GM21717 (cell line): Measurements from ENCODE around the gene CPA2.
"Not testable (repeated sequence)": the region's sequence is repeated elsewhere in the genome, so short reads cannot be mapped to it uniquely, and the experiment has no call there.

ENCODE experiments used
- ATAC-seq: cut with Tn5 transposase; IDR thresholded peaks from one replicate; pipeline ENCODE4 v1.9.1; 2021; ENCODE audit warnings: mild to moderate bottlenecking, moderate library complexity; ENCODE audit not compliant: unreplicated experiment

CPA2 gene

DNA sequence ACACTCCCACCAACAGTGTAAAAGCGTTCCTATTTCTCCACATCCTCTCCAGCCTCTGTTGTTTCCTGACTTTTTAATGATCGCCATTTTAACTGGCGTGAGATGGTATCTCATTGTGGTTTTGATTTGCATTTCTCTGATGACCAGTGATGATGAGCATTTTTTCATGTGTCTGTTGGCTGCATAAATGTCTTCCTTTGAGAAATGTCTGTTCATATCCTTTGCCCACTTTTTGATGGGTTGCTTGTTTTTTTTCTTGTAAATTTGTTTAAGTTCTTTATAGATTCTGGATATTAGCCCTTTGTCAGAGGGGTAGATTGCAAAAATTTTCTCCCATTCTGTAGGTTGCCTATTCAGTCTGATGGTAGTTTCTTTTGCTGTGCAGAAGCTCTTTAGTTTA lies 17.0 kb upstream of the CPA2 start:
- ATAC-seq, result not testable (repeated sequence)

DNA sequence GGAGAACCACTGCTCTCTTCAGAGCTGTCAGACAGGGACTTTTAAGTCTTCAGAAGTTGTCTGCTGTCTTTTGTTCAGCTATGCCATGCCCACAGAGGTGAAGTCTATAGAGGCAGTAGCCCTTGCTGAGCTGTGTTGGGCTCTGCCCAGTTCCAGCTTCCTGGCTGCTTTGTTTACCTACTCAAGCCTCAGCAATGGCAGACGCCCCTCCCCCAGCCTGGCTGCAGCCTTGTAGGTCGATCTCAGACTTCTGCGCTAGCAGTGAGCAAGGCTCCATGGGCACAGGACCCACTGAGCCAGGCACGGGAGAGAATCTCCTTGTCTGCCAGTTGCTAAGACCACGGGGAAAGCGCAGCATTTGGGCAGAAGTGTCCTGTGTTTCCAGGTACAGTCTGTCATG lies 12.1 kb upstream of the CPA2 start:
- ATAC-seq, result no peak

DNA sequence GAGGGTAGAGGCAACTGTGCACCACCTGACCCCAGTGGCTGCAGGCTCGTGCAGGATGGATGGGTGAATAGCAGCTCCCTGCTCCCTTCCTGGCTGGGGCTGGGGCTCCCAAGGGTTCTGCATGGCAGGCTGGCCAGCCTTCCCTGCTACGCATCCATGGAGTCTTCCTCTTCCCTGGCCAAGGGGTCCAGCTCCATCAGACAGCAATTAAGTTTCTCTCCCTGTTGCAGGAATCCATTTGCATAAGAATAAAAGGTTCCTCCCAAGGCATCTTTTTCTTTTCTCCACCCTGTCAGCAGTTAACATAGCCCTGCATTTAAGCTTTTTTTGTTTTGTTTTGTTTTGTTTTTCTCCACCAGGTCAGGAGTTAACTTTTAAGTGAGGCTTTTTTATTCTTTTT lies 10.0 kb upstream of the CPA2 start:
- ATAC-seq, result no peak

DNA sequence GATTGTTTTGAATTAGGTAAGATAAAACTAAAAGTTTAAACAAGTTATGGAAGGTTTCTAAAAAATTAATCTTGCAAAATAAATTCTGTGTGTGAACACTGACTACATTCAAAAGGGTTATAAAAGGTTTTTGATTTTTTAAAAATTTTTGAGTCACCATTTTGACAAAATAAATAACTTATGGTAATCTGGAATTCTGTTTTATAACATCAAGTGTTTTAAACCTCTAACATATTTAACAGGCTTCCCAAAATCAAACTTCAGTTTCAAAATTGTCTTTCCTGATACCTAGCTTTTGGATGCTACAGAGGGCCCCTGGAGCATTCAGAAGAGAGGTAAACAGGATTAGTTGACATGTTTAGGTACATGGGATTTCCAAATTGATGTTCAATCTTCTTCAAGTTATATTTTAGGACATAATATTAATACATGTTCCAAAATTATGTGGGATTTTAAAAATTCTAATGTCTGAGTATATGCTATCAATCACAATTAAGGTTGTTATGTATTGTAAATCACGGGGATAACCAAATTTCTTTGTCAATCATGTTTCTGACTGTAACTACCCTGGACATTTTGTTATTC lies 8.1 kb upstream of the CPA2 start:
- no peak for ATAC-seq

DNA sequence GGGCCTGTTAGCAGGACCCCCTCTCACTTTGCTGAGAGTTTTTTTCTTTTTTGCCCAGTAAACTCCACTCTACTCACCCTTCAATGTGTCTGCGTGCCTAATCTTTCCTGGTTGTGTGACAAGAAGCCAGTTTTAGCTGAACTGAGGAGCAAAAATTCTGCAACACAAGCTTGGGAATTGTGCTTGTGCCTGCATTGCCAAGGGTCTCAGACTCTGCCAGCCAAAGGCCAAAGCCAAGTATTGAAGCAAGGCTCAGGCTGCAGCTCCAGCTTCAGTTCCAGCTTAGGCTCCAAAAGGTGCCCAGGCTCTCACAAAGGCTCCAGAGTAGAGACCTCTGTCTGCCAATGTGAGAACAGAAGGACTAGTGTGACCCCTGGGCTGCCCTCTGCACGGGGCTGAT lies 4.2 kb upstream of the CPA2 start:
- no peak for ATAC-seq

DNA sequence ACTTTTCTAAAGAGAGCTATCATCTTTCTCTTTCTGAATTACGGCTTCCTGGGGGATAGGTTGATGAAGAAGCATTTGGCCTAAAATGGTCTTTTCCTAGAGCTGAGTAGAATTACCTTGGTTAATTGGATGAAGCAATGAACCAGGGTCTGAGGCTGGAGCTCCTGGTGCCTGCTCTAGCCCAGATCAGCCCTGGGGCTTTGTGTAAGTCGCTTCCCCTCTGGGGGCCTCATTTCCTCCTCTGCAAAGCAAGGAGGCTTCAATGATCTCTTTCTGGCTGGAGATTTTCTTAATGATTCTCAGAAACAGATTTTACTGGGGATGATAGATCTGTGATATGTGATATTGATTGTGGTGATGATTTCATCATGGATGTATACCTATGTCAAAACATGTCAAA lies 3.5 kb upstream of the CPA2 start:
- ATAC-seq, result no peak

DNA sequence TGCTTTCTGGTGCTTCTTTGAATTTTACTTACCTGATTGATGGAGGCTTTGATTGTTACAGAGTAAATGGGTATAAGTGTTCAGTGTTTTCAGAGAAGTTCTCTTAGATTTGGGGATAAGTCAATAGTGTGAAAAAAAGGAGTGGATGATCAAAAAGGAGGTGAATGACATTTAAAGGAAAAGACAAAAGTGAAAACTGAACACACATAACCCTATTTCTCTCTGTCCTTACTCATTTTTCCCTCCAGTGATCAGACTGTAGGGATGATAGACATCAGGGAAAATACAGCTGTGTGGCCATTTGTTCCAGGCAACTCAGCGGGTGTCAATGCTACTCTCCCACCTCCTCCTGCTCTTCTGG lies 278 bp downstream of the CPA2 start:
- no peak for ATAC-seq

DNA sequence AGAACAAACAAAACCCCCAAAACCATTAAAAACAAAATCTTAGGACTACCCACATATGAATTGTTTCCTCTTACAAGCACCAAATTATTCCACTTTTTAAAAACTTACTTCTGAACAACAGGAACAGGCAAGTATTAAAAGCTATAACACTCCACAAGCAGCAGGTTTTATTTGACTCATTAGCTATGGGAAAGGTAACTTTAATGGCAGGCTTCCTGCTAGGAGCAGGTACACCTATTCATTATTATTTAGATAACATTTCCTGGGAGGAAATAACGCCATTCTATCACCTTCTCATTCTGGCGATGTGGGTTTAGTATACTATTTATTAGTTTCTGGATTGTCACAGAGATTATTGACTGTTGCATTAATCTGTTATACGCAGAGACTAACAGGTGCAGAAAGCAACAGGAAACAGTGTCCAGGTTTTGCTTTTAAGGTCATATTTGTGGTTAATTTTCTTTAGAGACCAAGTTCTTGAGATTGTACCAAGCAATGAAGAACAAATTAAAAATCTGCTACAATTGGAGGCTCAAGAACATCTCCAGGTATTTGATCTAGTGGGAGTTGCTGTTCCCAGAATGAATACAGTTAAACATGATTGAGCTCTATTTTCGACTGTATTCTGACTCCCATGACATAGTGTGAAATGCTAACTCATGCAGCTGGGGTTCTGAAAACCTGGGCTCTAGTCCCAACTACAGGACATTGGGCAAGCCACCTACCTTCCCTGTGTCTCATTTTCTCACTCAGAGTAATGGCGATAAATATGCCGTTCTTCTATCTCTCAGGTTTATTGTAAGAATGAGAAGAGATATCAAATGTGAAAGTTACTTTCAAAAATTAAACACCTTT lies 2.0 kb downstream of the CPA2 start:
- no peak for ATAC-seq

DNA sequence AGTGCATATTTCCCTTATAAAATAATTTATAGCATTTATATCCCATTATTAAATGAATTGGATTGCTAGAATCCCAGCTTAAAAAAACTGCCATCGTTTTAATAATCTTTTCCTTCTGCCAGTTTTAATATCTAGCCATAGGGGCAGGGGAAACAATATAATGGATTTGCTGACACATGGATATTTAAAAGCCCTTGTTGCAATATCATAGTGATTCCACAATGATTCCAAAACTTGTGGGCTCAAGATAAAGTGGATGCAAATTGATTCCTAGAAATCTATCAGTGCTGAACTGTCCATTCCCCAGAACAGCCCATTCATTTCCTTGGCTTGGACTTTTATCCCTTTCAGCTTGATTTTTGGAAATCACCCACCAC lies 2.6 kb downstream of the CPA2 start:
- no peak for ATAC-seq

DNA sequence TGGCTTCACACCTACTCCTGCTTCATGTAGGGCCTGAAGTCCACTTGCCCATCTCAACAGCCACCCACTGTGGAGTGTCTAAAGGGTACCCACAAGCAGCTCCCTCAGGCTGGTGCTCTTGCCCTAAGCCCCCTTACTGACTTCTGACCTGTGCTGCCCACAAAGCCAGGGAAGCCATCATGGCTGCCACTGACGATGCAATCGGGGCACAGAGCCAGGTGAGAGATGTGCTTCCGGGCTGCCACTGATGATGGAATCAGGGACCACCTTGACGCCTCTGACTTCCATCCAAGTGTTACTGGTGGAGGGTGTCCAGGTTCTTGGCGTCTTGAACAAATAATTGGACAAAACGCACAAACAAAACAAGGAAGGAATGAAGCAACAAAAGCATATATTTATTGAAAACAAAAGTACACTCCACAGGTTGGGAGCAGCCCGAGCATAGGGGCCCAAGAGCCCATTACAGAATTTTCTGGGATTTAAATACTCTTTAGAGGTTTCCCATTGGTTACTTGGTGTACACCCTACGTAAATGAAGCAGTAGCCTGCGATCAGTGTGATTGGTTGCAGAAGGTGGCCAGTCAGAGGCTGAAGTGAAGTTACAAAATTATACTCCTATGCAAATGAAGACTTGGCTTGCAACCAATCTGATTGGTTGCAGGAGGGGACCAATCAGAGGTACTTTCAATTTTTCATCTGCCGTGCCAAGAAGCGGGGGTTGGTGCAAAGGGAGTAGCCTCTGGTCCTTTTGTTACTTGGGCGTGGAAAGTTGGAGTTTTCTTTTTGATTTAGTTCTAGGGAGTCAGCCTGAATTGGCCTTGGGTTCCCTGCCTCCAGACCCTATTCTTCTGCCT lies 4.5 kb downstream of the CPA2 start:
- no peak for ATAC-seq

DNA sequence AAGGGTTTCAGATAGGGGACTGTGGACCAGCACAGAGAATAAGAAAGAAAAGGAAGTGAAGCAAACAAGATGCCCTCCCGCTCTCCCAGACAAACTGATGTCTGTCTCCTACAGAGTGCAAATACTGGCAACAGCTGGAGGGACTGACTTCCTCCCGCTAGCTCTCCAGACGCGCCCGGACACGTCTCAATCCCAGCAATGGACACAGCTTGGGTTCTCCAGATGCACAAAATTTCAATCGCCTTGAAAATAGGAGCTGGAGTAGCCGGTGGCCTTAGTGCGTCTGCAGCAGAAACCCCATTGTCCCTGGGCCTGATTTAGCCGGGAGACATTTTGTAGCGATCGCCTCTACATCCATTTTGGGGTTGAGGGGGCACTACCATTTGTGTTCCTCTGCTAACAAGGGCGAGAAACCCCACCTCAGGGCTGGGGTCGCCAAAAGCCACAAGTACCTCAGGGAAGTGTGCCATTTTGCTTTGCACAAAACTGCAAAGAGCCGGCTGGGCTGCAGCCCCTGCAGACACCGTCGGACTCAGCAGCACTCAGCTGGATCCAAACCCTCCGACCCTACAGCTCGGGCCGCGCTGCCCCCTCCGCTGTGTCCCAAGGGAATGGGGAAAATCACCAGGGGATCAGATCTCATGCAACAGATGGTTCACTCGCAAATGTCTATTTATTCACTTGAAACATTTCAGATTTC lies 5.9 kb downstream of the CPA2 start:
- no peak for ATAC-seq

DNA sequence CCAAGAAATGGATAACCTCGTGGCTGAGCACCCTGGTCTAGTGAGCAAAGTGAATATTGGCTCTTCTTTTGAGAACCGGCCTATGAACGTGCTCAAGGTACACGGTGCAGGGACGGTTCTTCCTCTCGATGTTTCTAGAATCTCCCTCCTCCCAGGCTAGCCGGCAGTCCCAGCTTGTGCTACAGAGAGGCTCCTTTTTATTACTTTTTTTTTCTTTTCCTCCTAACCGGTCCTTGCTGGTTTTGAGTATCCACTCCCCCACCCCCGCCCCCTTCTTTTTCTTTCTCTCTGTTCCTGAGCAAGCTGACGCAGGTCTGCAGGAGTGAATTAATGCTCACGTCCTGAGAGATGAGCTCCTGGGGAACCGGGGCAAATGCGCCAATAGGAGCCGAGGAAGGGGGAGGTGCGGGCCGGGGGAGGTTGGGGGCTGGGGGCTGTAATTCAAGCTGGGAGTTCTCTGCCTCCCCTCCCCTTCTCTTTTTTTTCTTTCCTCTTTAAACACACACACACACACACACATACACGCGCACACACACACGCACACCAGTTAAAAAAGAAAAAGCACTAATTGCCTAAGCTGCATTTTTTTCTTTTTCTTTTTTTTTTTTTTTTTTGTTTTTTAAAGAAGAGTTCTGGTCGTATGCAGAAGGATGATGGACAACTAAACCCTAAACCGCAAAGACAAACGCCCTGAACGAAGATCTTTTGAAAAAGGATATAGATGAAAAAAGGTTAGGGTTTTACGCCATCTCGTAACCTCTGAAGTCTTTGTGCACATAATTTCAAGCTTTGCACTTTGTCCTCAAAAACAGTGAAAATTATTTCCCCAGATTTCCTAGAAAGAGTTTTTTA lies 6.6 kb downstream of the CPA2 start:
- ATAC-seq, result no peak

DNA sequence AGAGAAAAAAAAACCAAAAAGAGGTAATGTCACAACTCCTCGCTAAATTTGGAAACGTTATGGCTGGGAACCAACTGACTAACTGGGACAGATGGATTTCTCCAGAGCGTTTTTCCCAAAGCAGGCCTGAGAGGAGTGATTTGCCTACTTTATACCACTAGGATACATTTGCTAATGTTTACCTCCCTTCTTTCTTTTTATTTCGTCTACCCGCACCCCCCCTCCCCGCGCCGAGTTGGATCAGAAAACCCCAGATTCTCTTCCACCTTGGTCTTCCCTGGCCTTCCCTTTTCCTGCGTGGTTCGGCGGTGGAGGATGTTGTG lies 7.2 kb downstream of the CPA2 start:
- no peak for ATAC-seq

DNA sequence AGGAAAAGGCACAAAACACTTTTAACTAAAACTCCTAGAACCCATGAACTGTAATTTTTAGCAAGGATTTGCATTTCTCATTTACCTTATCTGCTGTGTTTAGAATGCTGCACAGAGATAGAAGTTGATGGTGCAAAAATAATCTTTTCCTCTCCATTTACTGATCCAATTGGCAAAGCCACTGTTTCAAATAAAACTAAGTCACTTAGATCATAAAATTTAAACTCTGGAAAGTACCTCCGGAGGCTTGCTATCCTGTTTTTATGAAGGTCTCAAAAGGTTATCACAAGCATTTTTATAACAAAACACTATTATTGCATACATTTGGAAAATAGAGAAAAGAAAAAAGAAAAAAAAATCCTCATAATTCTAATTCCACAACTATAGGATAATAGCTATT lies 7.6 kb downstream of the CPA2 start:
- no peak for ATAC-seq

DNA sequence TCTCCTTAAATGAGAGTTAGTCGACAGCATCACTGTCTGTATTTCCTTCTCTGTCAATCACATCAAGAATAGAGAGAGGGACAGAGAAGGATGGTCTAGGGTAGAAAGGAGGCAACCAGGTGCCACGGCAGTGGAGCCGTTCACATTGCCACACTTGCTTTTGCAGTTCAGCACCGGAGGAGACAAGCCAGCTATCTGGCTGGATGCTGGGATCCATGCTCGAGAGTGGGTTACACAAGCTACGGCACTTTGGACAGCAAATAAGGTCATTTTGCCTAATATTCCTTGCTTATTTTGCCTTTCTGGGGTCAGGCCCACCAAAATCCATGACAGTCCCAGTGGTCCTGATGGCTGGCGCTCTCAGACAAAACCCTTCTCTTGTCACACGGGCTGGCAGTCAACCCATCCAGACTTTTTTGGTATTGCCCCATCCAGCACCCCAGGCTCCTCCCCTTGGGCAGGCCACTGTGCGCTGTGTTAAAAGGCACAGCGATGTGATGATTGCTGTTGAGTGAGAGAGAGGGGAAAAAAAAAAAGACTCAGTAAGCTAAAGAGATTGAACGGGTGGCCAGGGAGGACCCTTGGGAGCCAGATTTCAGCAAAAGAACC lies 8.4 kb downstream of the CPA2 start:
- ATAC-seq, result no peak

DNA sequence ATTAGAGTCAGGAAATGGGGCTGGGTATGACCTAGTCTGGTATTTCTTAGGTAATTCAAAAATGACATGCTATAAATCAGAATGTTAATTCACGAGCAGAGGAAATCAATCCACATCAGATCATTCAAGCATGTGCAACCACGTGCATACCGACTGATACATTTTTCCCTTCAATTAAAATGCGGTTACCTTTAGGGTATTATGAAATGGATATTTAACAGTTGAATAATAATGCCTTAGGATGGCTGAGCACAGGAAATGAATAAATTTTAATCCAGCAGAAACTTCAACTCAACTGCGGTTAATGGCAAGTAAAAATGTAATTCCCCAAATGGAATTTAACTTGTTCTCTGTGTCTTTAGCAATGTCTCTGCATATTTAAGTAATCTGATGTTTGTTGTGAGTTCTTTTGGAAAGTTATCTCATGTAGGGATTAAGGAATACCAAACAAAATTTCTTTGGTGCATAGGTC lies 9.2 kb downstream of the CPA2 start:
- ATAC-seq, result no peak

DNA sequence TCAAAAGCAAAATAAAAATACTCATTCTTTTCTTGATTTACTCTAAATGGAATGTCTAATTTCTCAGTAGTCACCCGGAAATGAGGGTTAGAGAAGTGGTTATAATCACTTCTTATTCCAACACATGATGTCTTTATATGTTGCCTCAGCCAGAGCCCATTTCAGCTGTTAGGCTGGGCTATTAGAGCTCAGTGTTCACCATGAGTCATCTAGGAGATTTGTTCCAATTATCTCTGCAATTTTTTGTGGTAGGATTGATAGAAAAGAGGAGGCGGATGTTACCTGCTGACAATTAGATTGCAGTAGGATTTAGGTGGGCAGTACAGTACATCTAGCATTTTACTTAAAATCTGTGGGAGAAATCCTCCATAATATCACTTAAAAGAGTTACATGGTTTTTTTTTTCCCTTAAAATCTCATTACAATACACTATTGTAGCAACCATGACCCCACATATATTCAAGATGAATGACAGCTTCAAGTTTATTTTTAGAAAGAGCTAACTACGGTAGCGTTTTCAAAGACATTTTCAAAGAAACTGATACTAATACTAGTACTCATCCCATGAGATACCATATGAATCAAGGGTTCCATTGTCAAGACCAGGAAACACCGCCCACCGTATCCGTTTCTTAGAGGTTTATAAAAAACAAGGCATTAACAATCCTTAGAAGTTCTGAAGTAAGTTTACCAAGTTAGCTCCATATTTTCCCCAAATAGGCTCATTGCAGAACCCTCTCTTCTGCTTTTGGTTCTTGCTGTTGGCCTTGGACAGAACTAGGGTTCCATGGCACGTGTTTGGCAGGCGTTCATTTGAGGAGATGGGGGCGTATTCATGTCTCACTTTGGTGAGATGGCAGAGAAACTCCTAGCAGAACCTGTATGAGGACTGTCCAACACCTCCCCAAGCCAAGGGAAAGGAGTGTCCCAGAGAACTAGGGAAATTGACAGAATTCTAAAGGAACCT lies 10.4 kb downstream of the CPA2 start:
- ATAC-seq, result no peak

DNA sequence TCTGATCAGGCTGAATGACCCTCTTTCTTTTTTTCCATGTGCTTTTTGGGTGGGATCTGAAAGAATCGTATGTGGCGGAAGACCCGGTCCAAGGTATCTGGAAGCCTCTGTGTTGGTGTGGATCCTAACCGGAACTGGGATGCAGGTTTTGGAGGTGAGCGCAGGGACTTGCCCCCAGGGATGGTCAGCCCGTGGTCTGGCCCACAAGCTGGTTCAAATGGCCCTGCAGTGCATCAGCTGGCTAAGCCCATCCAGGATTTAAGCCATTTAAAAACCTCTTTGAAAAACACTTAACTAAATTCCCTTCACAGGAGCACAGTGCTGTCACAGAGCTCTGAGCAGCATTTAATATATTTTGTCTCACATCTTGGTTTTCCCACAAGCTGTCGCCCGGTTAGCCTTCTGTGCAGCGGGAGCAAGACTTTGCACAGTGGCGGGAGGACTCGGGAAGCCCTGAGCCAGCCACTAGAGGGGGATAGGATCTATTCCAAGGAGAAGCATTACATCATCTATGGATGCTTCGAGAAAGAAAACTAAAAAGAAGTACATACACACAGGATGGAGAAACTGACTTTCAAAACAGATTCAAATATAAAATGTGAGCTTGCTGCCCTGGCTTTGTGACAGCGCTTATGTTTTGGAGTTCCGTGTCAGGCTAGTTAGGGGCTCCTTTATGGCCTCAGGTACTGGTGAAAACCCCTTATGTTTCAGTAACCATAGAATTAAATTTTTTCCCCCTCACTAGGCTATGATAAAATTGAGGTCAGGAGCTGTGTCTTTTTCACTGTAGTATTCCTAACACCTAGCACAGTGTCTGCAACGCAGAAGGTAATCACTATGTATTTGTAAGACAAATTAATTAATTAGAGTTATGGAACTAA lies 11.3 kb downstream of the CPA2 start:
- no peak for ATAC-seq
